GM19438 (cell line): ENCODE measurements around the gene IQUB.
"Not testable (repeated sequence)": the region's sequence is repeated elsewhere in the genome, so short reads cannot be mapped to it uniquely, and the experiment has no call there.

ENCODE experiments used
- ATAC-seq: cut with Tn5 transposase; IDR thresholded peaks from one replicate; pipeline ENCODE4 v1.9.1; 2021; ENCODE audit warnings: low read depth; ENCODE audit not compliant: unreplicated experiment

The IQUB gene

DNA sequence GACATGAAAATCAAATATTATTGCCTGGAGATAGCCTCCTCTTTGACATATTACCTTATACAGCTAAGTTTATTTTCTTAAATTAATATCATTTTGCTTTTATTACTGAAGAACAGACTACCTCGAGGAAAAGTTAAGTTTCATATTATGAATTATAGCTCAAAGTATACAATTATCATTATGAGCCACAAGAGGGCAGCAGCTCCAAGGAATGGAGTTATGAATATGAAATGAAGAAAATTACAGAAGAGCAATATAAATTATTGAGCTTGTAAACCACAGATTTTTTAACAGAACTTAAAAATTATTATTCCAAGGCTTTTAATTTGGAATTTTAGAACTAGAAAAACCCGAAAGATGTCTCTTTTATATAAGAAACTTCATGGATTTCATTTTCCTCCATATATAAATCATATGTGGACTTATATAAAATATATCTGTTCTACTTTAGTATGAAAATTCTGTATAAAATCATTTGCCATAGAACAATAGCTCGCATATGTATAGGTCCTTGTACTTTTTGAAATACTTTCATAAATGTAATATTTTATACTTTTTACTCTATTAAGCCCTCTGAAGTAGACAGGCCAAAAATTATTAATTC lies 40.1 kb downstream of the IQUB start:
- no peak for ATAC-seq

DNA sequence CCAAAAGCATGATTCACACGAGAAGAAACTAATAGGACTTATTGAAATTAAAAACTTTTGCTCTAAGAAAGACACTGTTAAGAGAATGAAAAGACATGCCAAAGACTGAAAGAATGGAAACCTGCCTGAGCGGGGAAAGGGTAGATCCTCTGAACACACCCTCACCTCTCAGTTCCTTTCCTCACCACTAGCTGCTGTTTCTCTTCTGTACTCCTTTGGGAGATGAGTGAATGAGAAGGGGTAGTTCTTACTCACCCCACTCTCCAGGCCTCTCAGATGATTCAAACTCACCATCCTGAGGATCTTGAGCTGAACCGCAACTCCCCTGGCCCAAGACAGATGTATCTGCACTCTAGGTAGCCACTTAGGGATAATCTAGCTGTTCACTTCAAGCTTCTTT lies 41.9 kb downstream of the IQUB start:
- no peak for ATAC-seq

DNA sequence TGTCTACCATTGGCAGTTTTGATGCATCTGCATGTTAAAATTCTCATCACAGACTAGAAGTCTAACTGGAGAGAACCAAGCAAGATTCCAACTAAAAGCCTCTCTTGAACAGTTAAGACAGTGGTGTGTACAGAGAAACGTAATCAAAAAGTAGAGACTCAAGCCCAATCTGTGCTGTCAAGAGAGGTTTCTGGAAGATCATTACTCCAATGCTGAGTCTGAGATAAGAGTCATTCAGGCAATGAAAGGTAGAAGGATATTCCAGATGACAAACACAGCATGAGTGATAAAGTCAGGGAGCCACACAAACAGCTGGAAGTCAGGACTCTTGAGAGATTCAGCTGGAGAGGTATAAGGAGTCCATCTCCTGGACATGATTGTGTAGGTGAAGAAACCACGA lies 48.7 kb downstream of the IQUB start:
- ATAC-seq = no peak

DNA sequence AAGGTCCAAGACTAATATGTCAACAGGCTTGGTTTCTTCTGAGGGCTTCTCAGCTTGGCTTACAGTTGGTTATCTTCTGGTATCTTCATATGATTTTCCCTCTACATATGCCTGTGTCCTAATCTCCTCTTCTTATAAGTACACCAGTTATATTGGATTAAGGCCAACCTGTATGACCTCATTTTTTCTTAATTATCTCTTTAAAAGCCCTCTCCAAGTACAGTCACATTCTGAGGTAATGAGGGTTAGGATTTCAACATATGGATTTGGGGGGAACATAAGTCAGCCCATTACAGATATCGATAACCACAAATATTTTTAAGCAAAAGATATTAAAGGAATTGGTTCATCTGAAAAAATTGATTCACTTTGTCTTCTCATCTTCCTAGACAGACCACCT lies 49.2 kb downstream of the IQUB start:
- ATAC-seq = no peak

DNA sequence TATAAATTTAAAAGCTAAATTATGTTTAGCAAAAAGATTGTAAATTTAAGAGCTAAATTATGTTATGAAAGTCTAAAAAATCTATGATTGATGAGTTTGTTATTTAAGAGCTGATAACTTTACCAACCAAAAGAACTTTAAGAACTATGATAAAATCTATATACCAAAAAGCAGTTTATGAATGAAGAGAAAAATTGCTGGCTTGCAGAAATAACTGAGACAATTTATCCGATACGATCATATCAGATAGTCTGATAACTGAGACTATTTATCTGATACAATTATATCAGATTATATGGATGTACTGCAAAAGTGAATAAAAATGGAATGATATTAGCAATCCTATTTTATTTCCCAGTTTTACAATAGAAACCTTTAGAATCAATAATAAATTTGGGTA lies 50.2 kb downstream of the IQUB start:
- ATAC-seq = no peak

DNA sequence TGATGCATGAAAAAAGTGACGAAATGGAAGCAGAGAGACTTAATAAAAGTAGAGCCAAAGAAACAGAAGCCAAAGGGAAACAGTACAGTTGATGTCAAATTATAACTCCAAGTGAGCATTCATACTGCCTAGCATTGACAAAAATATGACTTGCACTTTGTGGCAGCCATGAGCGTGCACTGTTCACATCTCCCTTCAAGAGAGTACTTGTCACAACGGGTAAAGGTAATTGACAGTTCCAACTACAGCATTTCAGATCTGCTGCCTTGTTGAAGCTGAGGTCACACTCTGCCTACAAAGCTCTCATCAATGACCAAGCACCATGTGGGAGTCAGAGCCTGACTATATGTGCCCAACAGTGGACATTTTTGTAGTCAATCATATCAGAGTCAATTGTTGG lies 54.3 kb downstream of the IQUB start:
- no peak for ATAC-seq

DNA sequence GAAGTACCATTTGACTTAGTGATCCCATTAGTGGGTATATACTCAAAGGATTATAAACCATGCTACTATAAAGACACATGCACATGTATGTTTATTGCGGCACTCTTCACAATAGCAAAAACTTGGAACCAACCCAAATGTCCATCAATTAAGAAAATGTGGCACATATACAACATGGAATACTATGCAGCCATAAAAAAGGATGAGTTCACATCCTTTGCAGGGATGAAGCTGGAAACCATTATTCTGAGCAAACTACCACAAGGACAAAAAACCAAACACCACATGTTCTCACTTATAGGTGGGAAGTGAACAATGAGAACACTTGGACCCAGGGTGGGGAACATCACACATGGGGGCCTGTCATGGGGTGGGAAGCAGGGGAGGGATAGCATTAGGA lies 56.3 kb downstream of the IQUB start:
- ATAC-seq = not testable (repeated sequence)

DNA sequence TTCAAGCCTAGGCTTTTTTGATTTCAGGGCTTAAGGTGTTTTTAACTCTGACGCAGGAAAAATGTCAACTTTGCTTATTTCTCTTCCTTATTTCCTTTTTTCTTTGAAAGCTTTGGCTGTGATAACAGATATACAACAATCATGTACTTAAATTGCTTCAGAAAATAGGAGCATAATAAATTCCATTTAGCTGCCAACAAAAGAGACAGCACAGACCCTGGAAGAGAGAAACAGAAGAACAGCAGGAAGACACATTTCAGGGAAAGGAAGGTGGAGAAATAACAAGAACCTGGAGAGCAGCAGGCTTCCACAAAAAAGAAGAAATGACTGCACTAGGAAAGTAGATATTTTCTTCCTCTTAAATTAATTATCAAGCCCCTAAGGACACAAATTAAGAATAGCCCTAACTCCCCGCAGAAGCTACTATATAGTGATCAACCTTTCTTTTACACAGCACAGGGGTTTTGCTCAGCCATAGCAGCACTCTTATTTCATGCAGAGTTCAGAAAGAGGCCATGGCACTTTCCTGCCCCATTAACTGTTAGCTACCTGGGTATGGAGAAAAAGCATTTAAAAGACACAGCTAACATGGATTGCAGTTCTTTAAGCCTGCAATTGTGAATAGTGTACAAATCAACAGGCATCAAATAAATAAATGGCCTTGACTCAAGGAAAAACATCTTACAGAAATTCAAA lies 61.5 kb downstream of the IQUB start:
- ATAC-seq = no peak

DNA sequence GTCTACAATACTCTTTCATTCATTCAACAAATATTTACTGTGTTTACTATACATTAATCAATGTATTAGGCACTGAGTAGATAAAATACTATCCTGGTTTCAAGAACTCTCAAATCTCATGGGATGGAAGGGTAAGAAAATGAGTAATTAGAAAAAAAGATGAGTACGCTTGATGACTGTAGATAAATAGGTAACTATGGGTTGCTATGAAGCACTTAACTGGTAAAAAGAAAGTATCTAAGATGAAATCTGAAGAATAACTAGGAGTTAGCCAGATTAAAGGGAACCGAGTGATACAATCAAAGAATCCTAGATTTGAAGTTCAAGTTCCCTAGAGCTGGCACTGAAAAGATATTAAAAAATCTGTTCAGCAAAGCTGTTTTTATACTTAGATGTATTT lies 62.1 kb downstream of the IQUB start:
- no peak for ATAC-seq

DNA sequence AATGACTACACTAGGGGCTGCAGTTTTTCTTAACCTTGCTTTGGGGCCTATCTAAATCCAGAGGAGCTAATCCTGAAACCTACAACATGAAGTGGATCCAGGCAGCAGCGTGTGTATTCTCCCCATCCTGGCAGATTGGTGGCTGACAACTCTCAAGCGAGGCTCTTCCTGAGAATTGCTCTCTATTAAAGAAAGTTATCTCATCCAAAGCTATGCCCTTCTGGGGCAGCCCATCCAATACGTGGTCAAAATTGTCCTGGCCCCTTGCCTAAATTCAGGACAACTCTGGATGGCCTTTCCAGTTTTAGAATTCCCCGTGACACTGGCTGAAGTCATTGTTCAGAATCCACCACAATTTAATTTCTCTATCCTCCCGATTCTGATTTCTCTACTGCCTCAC lies 66.1 kb downstream of the IQUB start:
- ATAC-seq = no peak

DNA sequence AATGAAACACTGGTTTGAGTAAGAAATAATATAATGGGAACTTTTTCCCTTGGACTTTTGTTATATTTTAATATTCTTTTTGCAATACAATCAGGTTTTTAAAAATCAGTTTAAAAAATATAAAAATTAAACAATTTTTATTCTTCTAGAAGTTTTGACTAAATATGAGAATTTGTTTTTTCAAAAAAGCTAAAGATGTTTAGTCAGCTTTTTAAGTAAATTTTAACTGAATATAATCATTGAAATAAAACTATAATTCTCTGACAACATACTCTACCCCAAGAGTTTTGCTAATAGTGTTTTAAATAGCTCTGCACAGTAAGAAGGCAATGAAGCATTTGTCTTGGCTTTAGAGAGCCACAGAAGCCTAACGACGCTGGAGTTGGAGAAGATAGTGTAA lies 70.5 kb downstream of the IQUB start:
- ATAC-seq = no peak

DNA sequence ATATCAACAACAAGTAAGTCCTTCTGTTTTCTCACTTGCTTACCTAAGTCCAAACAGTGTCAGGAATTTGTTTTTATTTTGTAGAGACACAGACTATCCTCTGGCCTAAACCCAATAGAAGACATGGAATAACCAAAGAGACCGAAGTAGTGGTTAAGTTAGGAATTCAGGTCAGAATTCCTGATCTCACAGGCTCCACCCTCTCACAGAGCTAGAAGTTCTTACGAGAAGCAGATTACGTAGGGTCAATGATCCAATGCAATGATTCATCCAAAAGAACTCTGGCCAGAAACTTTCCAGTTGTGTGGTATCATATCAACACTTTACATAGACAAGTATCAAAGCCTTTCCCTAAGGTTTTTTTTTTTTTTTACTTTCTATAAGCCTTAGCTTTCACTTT lies 73.8 kb downstream of the IQUB start:
- no peak for ATAC-seq

DNA sequence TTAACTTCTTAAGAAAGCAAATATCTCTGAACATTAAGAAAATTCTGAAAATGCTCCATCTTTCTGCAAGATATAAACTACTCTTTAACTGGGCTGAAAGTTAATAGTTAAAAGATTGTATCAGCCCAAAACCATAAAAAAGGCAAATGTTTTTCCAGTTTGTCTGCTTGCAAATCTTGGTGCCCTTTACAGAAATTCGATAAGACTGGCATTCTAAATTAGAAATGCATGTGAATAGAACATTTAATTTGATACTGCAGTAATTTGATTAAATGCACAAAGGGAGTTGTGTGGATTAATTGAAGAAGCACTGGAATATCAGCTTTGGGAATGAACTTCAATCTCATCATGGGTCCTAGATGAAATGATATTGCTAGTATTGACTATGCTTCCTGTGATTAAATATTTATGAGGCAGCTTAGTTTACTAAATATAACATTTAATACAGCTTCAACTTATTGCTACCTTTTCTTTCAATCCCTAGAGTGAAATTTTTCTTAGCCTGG lies 78.4 kb downstream of the IQUB start:
- ATAC-seq = no peak

DNA sequence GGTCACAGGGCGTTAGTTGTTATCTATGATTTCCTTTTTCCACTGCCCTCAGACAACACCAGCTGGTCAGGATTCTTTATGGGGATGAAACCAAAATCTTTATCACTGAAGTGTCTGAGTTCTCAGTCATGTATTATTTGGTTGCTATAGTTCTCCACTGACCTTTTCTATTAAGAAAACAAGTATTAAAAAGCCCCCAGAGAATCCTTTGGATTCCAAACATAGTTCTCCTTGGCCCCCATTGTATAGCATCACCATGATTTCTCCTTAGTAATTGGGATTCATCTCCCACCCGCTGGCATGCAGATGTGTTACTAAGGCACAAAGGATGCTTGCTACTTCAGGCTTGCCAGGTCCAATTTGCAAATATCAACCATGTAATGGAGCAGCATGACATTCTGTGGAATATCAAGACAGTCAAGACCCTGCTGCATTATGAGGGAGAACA lies 94.3 kb downstream of the IQUB start:
- ATAC-seq = no peak

DNA sequence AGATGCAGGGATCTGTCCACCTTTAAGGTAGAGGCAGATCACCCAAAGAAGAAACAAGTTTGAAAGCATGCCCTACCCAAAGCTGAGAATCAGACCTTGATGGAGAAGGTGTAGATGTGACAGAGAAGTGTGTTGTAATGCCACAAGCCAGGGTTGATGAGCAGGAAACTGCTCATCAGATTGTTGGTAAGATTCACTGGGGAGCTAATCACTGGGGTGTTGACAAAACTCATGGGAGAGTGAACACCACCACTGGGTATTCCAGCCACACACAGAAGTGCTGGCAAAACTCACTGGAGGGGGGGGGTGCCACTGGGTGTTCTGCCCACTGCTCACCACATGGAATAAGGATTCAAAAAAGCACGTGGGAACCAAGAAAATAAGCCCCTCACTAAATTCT lies 95.2 kb downstream of the IQUB start:
- no peak for ATAC-seq

DNA sequence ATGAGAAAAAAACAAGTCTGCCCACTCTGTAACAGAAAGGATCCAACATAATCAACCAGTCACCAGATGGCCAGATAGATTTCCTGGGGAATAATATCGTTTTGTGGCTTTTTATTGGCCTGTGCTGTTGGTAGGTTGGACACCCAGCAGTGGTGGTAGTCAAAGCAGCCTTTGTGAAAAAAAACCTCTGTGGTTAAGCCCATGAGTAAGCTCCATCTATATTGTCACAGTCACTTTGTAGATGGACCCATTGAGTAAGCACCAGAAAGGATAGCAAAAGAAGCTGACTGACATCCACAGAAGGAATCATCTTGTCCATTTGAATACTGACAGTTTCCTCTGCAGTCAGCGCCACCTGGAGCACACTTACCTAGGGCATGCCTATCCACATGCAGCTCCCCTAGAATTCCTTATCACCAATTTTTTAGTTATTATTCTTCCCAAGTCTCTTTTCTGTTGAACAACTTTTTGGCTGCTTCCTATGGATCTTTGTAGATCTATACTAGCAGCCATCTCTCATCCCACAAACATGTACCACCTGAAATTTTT lies 96.9 kb downstream of the IQUB start:
- no peak for ATAC-seq

DNA sequence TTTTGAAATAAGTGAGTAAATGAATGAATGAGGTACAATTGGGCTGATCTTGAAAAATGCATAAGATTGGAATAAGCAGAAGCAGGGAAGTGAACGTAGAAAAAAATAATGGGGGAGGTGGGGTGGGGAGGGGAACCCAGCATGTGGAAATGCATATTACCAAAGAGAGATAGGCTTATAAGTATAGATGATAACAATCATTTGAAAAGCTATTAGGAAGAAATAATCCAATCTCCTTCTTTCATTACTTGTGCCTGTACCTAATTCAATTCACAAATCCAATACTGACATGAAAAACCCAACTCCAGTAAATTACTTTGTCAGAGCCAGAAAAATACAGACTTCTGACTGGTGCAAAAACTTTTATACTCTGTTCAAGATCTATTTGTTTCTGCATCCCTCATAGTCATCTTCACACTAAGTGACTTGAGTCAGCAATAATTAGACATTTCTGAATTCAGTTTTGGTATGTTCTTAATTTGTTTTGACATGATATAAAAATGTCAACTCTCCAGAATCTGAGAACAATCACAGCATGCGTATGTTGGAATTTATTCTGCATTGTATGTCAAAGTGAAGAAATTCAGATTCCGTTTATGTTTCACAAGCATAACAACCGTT lies 99.2 kb downstream of the IQUB start:
- ATAC-seq = no peak

DNA sequence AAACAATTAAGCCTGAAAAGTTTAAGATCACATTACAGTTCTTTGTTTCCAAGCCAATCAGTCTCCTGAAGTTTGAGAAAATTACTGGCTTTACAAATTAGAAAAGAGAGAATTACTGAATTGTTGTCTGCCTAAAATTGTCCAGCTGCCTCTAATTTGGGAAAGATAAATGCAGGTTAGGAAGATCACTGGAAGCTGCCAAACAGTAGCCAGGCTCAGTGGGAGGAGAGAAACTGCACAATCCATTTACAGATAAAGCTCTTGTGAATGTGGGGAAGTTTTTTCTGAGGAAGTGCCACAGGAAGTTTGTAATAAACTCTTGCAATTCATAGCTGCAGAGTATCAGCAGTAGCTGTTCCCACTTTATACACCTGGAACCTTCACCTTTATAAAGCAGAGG lies 100.7 kb downstream of the IQUB start:
- ATAC-seq = no peak

DNA sequence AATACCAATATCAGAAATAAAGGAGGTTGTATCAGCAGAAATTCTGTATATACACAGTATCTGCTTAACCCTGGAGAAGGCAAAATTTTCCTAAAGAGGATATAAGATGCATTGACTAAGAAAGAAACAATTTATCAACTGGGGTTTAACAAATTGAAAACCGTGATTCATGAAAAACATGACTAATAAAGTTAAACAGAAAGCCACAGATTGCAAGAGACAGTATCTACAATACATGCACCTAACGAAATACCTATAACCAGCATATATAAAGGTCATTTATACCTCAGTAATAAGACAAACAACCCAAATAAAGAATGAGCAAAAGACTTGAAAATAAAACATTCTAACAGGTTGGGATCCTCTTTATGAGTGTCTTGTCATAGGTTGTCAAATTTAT lies 101.8 kb downstream of the IQUB start:
- ATAC-seq = no peak

DNA sequence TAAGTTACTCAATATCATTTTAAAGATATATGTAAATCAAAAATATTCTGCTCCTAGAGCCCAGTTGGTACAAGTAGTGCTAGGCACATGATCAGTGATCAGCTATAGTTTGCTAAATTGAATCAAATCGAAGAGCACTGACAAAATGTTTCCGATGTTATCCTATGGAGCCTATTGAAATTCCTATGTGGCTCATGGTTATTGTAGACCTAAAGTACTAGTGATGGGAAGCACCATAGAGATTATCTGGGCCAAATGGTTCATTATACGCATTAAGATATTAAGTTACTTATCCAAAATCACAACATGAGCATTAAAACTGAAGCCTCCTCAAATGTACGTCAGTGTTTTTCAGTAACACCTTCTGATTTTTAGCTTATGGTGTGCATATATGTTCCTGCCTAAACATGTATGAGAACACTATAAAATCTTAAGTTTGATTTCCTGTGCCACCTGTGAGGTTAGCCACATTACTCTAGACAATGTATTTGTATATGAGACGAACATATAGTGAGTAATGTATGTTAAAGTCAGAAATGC lies 103.2 kb downstream of the IQUB start:
- no peak for ATAC-seq

DNA sequence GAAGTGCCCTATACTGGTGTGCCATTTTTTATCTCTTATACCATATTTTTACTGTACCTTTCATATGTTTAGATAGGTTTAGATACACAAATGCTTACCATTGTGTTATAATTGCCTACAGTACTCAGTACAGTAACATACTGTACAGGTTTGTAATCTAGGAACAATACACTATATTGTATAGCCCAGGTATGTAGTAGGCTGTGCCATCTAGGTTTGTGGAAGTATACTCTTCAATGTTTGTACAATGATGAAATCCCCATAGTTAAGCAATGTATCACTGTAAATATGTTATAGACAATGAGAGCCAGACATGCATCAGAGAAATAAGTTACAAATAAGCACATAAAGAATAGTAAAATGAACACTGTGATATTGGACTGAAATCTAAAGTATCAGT lies 109.1 kb downstream of the IQUB start:
- no peak for ATAC-seq
